HG03159 (cell line): ENCODE data around the gene PSMD11.
"Not testable (repeated sequence)": the region's sequence is repeated elsewhere in the genome, so short reads cannot be mapped to it uniquely, and the experiment has no call there.

Source experiments
- ATAC-seq: cut with Tn5 transposase; IDR thresholded peaks from one replicate; pipeline ENCODE4 v1.9.1; 2021; ENCODE audit warnings: mild to moderate bottlenecking, moderate library complexity; ENCODE audit not compliant: unreplicated experiment

The PSMD11 gene

DNA sequence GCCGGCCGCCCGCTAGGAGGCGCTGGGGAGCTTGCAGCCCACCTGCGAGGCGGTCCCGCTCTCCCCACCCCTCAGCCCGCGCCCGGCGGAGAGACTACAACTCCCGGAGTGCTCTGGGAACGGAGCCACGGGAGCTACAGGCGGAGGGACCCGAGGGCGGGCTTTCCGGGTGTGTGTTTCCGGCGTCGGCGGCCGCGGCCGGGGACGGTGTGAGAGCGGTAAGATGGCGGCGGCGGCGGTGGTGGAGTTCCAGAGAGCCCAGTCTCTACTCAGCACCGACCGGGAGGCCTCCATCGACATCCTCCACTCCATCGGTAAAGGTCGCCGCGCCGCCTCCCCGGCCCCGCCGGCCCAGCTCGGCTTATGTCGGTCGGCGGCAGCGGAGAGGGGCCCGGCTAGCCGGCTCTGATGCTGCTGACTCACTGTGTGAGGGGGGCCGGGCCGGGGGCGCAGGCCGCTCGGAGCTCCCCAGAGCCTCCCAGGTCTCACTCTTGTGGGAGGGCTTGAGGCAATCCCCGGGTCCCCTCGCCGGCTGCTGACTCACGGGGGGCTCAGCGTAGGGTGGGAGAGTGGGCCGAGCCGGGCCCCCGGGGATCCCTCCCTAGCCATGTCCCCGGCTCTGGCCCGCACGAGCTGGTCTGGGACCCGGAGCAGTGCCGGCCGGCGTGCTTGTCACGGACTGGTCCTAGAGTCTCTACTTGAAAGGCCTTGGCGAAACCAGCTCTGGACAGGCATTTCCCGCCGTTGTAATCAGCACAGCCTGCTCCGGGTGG, at the start of gene PSMD11:
PSMD11 (plus strand) TSS at position 210 of the 773 bp plus-strand sequence; CDS start at position 224, 14 bp downstream.
- ATAC-seq = peak; percentile 92

DNA sequence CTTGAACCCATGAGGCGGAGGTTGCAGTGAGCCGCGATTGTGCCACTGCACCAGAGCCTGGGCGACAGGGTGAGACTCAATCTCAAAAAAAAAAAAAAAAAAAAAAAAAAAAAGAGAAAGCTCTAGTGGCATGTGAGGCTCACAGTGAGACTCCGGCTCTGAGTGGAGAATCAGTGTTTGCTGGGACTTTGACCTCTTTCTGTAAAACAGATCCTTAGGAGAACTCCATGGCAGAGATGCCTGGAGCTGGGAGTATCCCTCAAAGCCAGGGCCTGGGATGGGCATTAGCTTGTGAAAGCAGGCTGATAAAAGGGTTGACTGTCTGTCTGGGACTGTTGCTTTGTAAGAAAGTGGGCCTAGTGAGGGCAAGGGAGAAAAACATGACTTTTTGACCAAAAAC, 48.0 kb upstream of the PSMD11 start:
- ATAC-seq = no peak

DNA sequence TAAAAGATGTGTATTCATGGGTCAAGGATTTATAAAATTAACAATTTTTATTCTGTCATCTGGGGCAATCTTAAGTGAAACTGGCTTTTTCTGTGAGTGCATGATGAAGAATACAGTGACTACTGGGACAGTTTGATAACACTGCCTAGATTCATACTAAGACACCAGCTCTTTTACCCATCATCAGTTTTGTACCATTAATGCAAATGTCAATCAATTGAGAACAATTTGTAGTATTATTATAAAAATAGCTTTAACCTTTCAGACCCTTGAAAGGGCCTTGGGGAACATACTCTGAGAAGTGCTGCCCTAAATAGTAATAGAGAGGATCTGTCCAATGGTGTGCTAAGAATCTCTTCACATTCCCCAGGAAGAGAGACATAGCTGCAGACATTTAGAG, 45.4 kb upstream of the PSMD11 start:
- ATAC-seq = no peak

DNA sequence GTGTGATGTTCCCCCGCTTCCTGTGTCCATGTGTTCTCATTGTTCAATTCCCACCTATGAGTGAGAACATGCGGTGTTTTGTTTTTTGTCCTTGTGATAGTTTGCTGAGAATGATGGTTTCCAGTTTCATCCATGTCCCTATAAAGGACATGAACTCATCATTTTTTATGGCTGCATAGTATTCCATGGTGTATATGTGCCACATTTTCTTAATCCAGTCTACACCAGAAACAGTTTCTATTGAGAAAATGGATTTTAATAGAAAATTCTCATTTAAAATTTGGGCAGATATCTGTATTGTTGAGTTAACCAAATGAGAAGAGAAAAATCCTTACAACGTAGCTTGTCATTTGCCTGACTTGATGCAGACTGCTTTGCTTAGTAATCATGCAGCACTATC, 34.2 kb upstream of the PSMD11 start:
- not testable (repeated sequence) for ATAC-seq

DNA sequence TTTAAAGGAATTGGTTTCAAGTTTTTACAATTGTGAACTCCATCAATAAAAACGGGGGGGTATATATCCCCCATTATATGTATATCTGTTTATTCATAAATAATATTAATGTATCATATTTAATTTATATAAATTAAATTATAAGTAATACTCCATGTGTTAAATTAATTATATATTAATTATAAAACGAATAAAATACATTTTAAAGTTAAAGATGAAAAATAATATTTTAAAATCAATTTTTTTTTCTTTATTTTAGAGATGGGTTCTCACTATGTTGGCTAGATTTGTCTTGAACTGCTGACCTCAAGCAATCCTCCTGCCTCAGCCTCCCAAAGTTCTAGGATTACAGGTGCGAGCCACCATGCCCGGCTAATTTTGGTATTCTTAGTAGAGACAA, 17.4 kb upstream of the PSMD11 start:
- no peak for ATAC-seq

DNA sequence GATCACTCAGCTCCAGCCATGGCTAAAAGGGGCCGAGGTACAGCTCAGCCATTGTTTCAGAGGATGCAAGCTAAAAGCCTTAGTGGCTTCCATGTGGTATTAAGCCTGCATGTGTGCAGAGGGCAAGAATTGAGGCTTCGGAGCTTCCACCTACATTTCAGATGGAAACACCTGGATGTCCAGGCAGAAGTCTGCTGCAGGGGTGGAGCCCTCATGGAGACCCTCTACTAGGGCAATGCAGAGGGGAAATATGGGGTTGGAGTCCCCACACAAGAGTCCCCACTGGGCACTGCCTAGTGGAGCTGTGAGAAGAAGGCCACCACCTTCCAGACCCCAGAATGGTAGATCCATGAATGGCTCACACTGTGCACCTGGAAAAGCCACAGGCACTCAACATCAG, 14.7 kb upstream of the PSMD11 start:
- no peak for ATAC-seq

DNA sequence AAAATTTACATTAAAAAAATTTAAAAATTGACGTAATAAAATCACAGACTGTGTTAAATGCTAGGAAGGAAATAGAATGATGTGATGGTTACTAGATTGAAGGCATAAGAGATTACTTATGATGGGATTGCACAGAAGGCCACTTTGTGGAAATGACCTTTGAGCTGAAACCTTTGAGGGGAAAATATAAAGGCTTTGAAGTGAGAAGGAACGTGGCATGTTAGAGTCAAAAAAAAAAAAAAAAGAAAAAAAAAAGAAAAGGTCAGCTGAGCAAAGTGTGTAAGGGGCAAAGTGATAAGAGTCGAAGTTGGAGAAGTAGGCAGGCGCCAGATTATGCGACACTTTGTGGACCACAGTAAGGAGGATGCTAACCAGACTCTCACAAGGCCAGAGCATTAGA, 3.6 kb upstream of the PSMD11 start:
- ATAC-seq = no peak

DNA sequence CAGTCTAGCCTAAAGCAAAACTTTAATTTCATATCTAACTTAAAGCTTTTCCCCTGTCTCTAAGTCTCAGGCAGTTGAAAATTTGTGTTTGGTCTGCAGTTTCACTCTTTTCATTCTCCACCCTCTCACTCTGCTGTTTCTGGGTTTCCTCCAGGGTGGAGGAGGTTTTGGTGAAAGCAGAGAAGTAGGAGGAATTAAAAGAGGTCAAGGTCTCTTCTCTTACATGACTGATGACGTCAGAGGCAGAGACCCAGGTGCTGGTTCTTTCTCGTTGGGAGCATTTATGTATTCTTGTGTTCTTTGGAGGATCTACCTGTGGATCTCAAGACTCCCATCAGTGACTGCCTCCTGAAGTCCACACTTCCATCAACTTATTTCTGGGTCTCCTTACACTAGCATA, 2.4 kb upstream of the PSMD11 start:
- no peak for ATAC-seq

DNA sequence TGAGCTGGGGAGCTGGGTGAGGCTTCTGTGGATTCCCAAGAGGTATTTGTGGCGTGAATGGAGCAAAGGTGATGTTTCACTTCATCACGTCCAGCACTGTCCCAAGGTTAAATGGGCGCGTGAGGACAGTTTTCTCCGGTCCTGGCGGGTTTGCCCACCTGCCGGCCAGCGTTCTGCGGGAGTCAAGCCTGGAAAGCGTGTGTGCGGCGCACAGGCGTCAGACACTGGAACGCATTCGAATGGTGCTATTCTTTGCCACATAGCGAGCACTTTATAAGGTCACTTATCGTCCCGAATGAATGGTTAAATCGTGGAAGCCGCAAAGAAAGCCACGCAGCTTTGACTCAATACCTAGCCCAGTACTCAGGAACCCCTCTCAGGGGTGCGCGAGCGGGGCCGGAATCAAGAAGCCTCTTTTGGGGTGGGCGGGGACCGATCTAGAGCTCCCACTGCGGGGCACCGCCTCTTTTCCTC, 446 bp upstream of the PSMD11 start:
- no peak for ATAC-seq

DNA sequence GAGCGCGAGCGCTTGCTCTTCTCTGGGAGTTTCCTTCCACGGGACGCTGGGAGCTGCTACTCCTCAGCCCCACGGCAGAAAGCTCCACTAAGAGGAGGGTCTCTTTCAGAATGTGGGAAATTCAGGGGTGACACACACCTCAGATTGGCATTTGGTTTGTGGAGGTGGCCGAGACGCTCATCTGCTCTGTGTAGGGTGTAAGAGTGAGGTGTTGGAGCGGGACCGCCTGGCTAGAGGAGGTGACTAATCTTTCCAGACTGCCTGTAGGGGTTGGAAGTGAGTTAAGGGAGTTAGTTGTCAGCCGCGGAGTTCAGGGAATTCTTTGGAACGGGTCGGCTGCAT, 735 bp downstream of the PSMD11 start:
- no peak for ATAC-seq

DNA sequence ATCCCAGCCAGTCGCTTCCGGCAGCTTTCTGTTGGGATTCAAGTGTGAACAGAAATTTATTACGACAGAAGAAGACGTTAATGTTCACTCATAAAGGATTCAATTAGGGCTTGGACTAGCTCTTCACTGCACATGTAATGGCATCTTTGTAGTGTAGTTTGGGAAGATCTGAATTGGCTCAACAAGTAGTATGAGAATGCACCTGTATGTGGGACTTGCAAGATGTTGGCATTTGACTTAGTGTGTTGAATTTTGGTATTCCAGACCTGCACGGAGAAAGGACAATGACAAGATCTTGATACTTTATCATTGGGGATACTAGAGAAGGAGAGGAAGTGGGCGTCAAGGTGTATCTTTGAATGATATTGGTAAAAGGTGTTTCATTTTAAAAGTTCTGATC, 1.2 kb downstream of the PSMD11 start:
- no peak for ATAC-seq

DNA sequence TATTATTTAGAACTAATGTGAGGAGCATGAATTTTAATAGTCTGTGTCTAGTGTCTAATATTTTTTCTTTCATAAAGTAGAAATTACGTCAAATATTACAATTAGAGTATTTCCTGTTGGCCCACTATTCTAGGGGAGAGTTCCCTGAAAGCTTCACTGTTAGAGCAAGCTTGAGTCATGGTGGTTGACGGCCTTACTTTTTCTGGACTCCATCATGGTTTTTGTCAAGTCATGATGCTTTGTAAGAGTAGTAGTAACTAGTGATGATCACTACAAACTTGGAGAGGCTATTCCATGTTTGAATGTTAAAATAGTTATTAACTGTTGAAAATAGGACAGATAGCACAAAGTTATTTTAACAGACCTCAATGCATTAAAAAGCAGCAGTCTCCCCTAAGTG, 1.7 kb downstream of the PSMD11 start:
- no peak for ATAC-seq

DNA sequence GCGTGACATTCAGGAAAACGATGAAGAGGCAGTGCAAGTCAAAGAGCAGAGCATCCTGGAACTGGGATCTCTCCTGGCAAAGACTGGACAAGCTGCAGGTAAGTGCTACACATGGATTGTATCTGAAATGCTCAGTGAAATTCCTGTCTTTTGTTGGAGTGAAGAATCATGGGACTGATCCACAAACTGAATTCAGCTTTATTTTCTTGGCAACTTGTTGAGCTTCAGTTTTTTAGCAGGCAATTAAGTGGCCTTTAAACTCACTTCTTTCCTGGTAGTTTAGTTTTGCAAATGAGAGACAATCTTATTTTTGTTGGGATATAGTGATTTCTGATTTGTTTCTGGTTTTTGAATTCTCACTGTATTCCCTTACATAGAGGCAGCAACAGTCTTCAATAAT, 2.6 kb downstream of the PSMD11 start:
- no peak for ATAC-seq

DNA sequence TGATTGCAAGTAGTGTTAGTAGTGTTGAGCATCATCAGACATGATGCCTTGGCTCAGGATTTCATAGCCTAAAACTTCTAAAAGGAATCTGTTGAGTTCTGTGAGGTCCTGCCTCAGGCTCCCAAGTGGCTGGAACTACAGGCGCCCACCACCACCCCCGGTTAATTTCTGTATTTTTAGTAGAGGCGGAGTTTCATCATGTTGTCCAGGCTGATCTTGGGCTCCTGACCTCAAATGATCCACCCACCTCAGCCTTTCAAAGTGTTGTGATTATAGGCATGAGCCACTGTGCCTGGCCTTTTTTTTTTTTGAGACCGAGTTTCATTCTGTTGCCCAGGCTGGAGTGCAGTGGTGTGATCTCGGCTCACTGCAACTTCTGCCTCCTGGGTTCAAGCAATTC, 5.7 kb downstream of the PSMD11 start:
- ATAC-seq = no peak

DNA sequence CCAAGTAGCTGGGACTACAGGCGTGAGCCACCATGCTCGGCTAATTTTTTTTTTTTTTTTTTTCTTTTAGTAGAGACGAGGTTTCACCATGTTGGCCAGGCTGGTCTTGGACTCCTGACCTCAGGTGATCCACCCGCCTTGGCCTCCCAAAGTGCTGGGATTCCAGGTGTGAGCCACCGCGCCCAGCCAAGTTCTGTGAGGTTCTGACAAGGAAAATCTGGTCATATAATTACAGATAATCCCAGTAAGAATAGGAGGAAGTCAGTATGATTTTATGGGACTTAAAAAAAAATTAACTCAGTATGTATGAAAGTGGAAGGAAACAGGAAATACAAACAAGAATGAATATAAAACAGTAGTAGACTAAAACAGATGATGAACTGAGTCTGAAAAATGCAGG, 6.1 kb downstream of the PSMD11 start:
- not testable (repeated sequence) for ATAC-seq

DNA sequence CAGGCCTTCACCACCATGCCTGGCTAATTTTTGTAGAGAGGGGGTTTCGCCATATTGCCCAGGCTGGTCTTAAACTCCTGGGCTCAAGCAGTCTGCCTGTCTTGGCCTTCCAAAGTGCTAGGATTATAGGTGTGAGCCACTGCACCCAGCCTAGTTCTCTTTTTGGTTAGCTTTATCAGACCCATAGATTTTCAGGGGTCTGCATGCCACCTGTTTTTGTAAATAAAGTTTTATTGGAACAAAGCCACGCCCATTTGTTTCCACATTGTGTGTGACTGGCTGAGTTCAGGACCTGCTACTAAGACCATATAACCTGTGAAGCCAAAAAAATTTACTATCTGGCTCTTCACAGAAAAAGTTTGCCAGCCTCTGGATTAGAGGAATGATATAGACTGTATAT, 7.6 kb downstream of the PSMD11 start:
- ATAC-seq = no peak

DNA sequence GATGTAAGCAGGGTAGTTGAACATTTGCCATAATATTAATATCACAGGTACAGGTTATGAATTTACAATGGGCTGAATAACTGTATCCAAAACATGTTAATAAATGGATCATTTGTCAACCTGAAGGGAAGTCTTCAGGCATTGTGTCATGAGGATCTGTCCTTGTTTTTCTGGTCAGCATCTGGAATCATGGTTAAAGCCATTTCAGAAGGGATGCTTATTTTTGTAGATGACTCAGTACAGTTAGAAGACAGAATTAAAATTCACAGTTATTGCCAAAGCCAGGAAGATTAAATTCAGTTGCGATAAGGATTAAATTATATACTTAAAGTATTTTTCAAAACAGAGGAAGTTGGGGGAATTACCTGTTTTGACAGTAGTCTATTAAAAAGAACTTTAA, 8.0 kb downstream of the PSMD11 start:
- no peak for ATAC-seq

DNA sequence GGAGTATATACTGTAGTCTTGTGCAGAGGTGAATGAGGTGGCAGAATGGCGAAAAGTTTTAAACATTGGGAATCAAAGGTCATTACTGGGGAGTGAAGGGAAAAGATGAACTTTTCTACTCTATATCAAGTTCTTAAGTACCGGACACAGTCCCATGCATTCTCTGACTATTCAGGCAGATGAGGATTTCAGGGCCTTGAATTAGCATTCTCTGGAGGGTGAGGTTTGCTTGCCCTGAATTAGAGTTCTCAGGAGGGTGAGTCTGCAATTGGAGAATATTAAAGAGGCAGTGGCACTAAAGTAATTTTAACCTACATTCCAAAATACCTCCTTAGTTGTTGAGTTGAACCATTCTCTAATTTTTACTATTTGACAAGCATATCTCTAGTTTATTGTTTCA, 9.1 kb downstream of the PSMD11 start:
- no peak for ATAC-seq

DNA sequence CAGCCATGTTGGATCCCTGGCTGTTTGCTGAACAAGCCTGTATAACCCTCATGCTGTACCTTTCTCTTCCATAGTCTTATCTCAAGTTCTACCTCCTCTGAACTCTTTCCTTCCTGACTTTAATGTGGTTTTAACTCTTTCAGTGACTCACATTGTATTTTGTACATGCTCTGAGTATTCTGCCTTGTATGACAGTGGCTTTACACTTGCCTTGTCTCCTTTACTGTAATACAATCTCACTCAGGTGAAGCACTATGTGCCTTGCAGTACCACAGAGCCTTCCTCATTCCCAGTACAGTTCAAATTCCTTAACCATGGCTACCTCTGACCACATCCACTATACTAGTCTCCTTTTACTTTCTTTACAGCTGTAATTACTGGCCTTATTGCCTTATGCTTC, 14.1 kb downstream of the PSMD11 start:
- ATAC-seq = no peak

DNA sequence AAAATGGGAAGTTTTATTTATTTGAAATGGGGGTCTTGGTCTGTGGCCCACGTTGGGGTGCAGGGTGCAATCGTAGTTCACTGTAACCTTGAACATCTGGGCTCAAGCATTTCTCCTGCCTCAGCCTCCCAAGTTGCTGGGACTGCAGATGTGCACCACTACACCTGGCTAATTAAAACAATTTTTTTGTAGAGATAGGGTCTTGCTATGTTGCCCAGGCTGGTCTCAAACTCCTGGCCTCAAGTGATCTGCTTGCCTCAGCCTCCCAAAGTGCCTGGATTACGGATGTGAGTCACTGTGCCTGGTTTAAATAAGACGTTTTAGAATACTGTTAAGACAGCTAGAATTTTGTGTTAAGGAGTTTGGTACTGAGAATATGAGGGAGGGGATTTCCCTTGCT, 15.7 kb downstream of the PSMD11 start:
- ATAC-seq = no peak

DNA sequence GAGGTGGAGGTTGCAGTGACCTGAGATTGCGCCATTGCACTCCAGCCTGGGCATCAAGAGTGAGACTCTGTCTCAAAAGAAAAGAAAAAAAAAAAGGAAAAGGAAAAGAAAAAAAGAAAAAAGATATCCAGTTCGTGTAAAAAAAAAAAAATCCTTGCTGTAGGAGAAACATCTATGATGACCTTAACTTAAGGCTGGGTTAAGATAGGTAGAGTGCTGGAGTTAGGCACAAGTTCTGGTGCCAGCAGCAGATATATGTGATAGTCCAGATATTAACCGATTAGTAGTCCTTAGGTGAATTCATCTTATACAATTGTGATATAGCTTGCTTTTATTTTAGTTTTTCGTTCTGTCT, 17.2 kb downstream of the PSMD11 start:
- ATAC-seq = no peak

DNA sequence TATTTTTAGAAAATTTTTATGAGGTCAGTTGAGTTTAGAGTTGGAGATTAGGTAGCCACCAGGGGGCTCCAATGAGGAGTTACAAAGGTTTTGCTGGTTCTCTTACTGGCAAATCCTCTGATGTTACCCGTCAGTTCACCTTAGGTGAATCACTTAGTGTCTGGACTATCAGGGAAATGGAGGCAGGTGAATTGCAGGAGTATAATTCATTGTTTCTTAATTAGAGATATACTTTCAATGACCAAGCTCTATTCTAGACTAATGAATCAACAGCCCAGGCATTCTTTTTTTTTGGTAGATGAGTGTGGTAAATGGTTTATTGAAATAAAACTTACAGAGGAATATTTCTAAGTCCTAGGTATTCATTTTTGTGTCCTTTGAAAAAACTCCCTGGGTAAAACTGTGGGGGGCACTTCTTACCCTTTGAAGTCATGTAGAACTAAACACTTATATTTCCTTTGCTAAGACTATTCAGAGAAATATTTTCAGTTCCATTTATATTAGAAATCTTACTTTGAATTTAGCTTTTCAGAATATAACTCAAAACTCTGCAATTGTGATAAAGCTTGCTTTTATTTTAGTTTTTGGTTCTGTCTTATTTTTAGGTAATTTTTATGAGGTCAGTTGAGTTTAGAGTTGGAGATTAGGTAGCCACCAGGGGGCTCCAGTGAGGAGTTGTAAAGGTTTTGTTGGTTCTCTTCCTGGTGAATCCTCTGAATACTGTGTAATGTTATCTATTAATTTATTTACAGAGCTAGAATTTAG, 17.7 kb downstream of the PSMD11 start:
- ATAC-seq = no peak

DNA sequence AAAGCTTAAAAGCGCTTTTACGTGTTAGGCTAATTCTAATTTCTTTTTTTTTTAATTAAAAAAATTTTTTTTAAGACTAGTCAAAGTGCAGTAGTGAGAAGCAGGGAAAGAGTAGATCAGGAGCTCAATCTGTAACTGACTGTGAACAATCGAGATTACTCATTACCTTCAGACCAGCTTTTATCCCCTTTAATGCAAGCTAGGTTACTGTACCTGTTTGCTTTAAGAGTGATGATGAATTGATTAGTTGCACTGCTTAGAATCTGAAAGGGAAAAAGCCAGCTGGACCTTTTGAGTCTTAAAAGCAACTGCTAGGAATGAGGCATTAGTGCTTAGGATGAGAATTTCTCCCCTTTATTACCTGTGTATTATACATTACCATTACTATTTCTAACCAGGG, 19.0 kb downstream of the PSMD11 start:
- no peak for ATAC-seq
